ENCODE data around the gene ERCC5.

Gene ERCC5

GRCh38 chr13:102845630-102846260 lies at the start of gene ERCC5:
TSS of gene ERCC5 (plus strand) at chr13:102846032. CDS start at chr13:102846267, 235 bp downstream.
- peak; percentile 68 to 98 (median 91) for DNase-seq

- peak; percentile 24 to 95 (median 80) for DNase-seq
Observed at GRCh38 chr13:102798581-102799425, 47.0 kb upstream of the ERCC5 start, which contains the start of the genes BIVM and POGLUT2. TSS of gene BIVM (plus strand) at chr13:102799119. CDS start at chr13:102807268, 8,149 bp downstream. TSS of gene POGLUT2 (minus strand) at chr13:102798976. CDS start at chr13:102798670, 306 bp downstream.

GRCh38 chr13:102799426-102800144 lies 46.2 kb upstream of the ERCC5 start:
- DNase-seq: peak in 12 of 14 donors; percentile 33 to 86 (median 66)

- DNase-seq: peak; percentile 20 to 86 (median 68)
Observed at GRCh38 chr13:102800145-102801041, 45.4 kb upstream of the ERCC5 start.

DNA sequence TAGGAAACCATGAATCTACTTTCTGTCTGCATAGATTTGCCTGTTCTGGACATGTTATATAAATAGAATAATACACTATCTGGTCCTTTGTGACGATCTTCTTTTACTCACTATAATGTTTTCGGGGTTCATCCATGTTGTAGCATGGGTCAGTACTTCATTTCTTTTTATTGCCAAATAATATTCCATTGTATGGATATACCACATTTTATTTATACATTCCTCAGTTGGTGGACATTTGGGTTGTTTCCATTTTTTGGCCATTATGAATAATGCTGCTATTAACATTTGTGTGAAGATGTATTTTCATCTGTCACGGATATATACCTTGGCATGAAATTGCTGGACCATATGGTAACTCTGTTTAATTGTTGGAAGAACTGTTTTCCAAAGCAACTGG lies 40.2 kb upstream of the ERCC5 start:
- no peak for DNase-seq

DNA sequence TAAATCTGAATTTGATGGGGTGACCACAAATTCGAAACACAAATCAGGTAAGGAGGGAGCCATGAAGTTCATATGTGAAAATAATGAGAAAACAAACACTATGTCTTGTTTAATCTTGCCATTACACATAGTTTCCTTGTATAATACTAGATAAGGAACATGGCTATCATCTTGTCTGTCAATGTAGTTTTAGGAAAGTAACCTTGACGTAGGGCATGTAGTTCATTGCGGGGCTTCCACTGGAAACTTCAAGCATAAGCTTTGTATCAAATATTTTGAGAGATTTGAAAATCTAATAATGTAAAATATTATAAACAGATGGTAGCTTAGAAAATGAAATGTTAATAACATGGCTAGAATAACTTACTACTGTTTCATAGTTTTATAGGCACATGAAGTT lies 38.1 kb upstream of the ERCC5 start:
- no peak for DNase-seq

DNA sequence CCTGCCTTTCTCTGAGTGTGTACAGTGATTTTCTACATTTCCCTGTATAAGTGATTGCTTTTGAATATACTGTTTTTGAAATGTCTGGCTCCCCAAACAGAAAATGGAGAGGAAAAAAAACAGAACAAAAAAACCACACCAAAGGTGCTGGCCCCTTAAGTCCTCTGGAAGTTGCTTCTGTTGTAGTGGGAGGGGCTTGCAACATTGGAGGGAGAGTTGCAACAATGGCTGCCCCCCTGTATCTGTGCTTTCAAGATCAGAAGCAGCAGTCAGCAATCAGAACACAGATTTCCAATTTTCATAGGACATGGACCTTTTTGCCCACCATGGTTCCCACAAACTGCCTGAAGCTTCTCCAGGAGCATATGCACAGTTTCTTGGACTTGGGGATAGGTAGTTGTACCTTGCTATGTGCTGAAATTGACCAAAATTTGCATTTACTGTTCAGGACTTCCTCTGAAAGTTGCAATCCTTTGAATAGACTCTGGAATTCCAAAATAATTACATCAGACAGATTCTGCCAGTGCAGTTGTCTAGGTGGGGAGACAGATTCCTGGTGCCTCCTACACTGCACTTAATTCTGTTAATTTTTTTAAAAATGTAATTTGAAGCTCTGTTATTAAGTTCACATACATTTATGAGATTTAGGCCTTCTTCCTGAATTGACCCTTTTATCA lies 33.1 kb upstream of the ERCC5 start:
- no peak for DNase-seq

DNA sequence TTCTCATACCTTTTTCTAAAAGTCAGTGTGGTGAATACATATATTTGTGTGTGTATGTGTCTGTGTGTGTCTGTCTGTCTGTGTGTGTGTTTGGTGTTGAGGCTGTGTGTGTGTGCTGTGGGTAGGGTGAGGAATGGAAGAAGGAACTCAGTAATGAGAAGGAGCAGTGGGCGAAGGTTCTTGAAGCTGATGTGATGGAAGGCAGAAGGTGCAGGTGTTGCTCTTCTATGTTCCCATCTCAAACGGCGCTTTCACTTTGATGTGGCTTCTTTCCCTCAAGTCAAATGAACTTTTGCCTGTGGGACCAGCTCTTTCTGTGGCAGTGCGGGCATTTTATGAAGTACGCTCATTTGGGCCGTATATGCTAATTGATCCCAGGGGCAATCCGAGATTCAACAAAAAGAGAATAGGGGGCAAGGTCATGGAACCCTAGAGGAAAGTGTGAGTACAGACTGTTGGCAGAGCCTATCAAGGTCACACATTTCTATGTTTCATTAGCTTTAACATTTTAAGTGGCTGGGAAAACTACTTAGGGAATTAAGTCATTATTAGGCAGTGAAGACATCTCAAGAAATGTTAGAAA lies 31.7 kb upstream of the ERCC5 start:
- DNase-seq: no peak

- DNase-seq: no peak
Observed at GRCh38 chr13:102814793-102815192, 31.0 kb upstream of the ERCC5 start.

DNA sequence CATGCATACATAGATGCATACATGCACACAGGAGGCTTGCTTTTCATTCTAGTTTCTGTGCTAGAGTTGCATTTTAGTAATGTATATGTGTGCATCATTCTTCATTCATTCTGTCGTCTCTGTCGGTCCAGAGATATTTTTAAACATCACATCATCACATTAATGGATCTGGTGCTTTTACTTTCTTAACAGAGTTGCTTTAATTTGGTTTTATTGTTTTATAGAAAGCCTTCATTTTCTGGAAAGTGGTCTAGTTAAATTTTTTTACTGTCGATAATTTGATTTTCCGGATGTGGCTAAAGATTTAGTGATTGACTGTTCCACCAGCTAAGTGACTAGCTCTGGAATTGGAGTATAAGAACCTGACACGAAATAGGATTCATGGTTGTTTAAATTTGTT lies 30.0 kb upstream of the ERCC5 start:
- DNase-seq: no peak

DNA sequence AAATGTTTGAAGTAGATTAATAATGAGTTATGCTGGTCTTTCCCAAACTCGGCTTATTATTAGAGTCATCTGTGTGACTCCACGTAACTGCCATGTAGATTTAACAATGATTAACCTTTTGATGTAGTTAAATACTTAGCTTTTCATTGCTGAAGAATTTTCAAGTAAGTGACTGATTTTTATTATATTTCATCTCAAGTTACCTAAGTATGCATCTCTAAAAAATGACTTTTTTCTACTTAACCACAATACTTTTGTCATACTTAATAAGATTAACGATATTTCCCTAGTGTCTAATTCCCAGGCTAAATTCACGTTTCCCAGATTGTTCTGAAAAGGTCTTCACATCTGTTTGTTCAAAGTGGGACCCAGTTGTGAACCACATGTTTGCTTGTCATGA lies 29.1 kb upstream of the ERCC5 start:
- no peak for DNase-seq

GRCh38 chr13:102817241-102817640 lies 28.6 kb upstream of the ERCC5 start:
- no peak for DNase-seq

DNA sequence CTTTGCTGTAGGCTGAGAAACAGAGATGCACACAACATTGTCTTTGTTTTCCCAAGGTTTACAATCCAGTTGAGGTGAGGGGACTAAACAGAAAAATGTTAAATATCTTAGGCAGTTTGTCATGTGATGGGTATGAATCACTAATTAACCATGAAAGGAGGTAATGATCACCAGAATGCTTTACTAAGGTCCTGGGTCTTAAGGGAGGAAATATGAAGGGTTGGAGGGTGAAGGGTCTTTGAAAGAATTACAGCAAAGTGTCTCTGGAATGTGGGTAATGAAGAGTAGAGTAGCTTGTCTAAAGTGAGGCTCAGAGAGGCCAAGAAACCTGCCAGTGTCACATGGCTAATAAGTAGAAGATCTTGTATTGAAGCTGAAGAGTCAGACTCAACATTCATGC lies 27.9 kb upstream of the ERCC5 start:
- DNase-seq: no peak

- DNase-seq: no peak
Observed at GRCh38 chr13:102825400-102825799, 20.4 kb upstream of the ERCC5 start.

GRCh38 chr13:102825921-102826706 lies 19.7 kb upstream of the ERCC5 start:
- DNase-seq: no peak

DNA sequence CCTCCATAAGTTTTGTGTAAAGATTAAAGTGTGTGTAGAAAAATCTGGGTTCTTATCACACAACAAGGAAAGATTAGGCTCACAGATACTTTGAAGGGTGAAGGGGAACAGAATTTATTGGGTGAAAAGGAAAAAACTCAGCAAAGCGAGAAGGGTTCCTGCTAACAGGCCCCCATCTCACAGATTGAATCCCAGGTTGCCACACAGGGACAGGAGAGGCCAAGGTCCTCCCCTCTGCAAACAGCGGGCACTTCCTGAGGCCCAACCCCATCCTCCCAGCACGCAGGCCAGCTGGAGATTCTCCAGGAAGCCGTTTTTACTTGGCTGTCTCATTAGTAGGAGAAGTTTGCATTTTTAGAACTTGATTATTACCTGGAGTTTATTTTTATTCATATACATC lies 15.2 kb upstream of the ERCC5 start:
- DNase-seq: no peak

- DNase-seq: no peak
Observed at GRCh38 chr13:102836471-102836870, 9.4 kb upstream of the ERCC5 start.

DNA sequence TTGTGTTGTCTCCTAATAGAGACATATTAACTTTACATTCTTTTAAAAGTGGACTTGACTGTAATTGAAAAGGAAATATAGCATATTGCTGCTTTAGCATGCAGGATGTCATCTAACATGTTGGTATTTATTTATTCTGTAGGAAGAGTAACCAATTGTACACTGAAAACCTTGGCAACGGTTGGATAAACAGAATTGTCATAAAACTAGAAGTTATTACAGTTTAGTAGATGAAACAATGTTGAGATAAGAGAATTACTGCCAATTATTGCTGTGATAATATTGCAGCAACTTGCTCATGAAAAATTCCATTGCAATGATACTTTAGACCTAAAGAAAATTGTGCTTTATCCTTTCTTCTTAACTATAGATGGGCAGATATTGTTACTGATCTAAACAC lies 7.6 kb upstream of the ERCC5 start:
- DNase-seq: no peak

DNA sequence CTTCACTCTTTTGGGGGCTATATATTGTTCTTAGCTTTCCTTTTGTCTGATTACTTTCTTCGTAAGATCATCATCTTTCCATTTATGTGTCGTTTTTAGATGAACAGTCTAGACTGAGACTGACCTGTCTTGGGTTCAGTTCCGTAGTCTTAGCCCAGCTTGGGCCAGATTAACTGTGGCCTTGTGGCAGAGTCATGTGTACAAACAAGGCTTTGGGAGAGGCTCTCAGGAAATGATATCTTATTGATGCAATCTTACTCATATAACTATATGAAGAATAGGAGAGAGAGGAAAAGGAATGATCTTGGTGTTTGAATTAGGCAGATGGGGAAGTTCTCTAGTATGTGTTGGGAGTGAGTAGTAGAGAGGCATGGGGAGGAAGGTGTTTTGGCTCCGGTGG lies 6.8 kb upstream of the ERCC5 start:
- no peak for DNase-seq

GRCh38 chr13:102839462-102839861 lies 6.4 kb upstream of the ERCC5 start:
- DNase-seq: no peak
